Measurements from ENCODE around the gene SIK2. TPM values are rescaled to one million over a fixed set of nuclear protein-coding genes. Genes with fewer than 3 reads are reported as not detected.
A peak's percentile ranks its signal among the peaks of the same experiment; 100 is the strongest.
"Not testable (repeated sequence)": the region's sequence is repeated elsewhere in the genome, so short reads cannot be mapped to it uniquely, and the experiment has no call there.

Gene SIK2
- total and polyA plus RNA-seq, 9 of the 15 experiments (the other 6 are each of a cell fraction or from before 2014, with no cell fraction given): 0.74 to 11.6 (median 3.8) TPM

DNA sequence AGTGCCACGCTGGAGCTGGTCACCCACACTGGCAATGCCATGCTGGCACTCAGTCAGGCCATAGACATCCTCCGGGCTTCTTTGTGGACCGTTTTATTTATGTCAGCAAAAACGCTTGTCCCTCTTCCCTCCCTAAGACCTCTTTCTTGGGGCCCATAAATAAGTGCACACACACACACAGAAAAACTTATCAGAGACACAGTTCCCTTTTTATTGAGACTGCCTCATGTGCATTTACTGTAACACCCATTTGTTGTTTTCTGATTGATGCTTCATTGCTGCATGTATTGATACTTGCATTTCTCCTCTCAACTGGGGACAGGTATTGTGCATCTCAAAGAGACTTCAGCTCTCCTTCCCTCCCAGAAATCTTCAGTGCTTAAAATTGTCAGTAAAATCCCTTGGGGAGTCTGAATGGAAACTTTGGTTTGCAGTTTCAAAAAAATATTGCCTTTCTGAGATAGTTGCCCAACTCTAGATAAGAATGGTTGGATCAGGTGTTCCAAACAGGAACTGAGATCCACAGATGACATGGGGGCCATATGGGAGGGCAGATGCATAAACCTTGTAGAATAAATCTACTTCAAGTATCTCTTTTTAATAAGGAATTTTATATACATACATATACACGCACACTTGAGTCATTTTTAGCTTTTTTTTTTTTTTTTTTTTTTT, 113.0 kb downstream of the SIK2 start:
- H3K79me2 ChIP-seq (ENCODE audit: control insufficient read depth, insufficient read depth, low read length): no peaks in the 10 kb centered on the region
- H3K9ac ChIP-seq (ENCODE audit: insufficient read depth in 1 of 2, low read depth in 2 of 2, low read length in 2 of 2): no peak overlapping the region
- no peak overlapping the region for H2AFZ ChIP-seq (ENCODE audit: low read depth, low read length)
- H3K9me1 ChIP-seq (ENCODE audit: control insufficient read depth, insufficient read depth, low read length): no peaks in the 10 kb centered on the region
- H3K4me2 ChIP-seq (ENCODE audit: insufficient read depth, low read length): no peak overlapping the region
- CTCF ChIA-PET (ENCODE audit: low intra/inter-chr PET ratio): no interaction called here
- H3K27me3 ChIP-seq (ENCODE audit: control insufficient read depth in 2 of 2, insufficient read depth in 2 of 2, low read length in 2 of 2): no peaks in the 10 kb centered on the region
- BruUV-seq (replicated peaks): no TSS peak
- no peak for TF ChIP-seq CHD1 (IDR thresholded peaks at IDR 0.05; ENCODE audit: low read length)
- TF ChIP-seq ZNF274 (IDR thresholded peaks at IDR 0.05; ENCODE audit: borderline replicate concordance, low read depth, low read length): no peak
- TF ChIP-seq POLR2B (IDR thresholded peaks at IDR 0.05; ENCODE audit: low read depth, partially characterized antibody): no peak
- no peak for TF ChIP-seq MTA1 (IDR thresholded peaks at IDR 0.05; ENCODE audit: borderline replicate concordance)
- TF ChIP-seq, protein P1, sequence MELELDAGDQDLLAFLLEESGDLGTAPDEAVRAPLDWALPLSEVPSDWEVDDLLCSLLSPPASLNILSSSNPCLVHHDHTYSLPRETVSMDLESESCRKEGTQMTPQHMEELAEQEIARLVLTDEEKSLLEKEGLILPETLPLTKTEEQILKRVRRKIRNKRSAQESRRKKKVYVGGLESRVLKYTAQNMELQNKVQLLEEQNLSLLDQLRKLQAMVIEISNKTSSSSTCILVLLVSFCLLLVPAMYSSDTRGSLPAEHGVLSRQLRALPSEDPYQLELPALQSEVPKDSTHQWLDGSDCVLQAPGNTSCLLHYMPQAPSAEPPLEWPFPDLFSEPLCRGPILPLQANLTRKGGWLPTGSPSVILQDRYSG (tag; conservative IDR thresholded peaks at IDR 0.05; ENCODE audit: low read depth): no peak
- no peak for TF ChIP-seq CBX2 (IDR thresholded peaks at IDR 0.05; ENCODE audit: insufficient read depth, low read length, poor library complexity, severe bottlenecking)
- no peak for TF ChIP-seq RBBP5 (IDR thresholded peaks at IDR 0.05; ENCODE audit: borderline replicate concordance, insufficient read depth, low read length, poor library complexity, severe bottlenecking)
- TF ChIP-seq, protein P2, sequence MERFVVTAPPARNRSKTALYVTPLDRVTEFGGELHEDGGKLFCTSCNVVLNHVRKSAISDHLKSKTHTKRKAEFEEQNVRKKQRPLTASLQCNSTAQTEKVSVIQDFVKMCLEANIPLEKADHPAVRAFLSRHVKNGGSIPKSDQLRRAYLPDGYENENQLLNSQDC (CRISPR knock-in tag; IDR thresholded peaks at IDR 0.05): no peak
- peak; percentile 16; the same call in 1 of the 2 replicates for TF ChIP-seq C11orf30 (IDR thresholded peaks at IDR 0.05; ENCODE audit: low read depth)
- no peak for TF ChIP-seq ZNF707 (CRISPR knock-in tag; conservative IDR thresholded peaks at IDR 0.05)
- TF ChIP-seq ZNF444 (CRISPR knock-in tag; IDR thresholded peaks at IDR 0.05): no peak
- no peak for TF ChIP-seq FOSL1 (tag; conservative IDR thresholded peaks at IDR 0.05)
- no peak for TF ChIP-seq ZBTB8A (IDR thresholded peaks at IDR 0.05; ENCODE audit: partially characterized antibody)
- peak; percentile 29; the same call in 1 of the 2 replicates for TF ChIP-seq ZNF316 (IDR thresholded peaks at IDR 0.05)
- H3K9me3 ChIP-seq (replicated peaks; ENCODE audit: control insufficient read depth, insufficient read depth, low read depth, low read length): no peaks in the 10 kb centered on the region
- 67% methylated on average over 5 of the region's 5 CpGs for WGBS (ENCODE audit: insufficient coverage, low coverage, missing lambda C conversion rate)
- no peak overlapping the region for H3K4me3 ChIP-seq
- no peak for FAIRE-seq
- no peaks in the 10 kb centered on the region; a peak in 1 of 5 replicates for H3K4me1 ChIP-seq (replicated peaks in 1 of 2; ENCODE audit: control insufficient read depth in 2 of 2, insufficient read depth in 2 of 2, low read length in 2 of 2)
- no peak overlapping the region for H3K27ac ChIP-seq (ENCODE audit: extremely low read depth, low read depth, low read length)
- 0 out of 2 replicates have a peak, but pooled peaks cover 3% of the 10 kb centered on the region for H4K20me1 ChIP-seq (replicated peaks; ENCODE audit: control insufficient read depth, insufficient read depth, low read length)
- peaks cover 40% of the 10 kb centered on the region; the same call in 2 of the 3 replicates for H3K36me3 ChIP-seq (ENCODE audit: control insufficient read depth, insufficient read depth, low read length)
- in situ Hi-C loops (cut with MboI) (no loop called here), intact Hi-C loops (cut with micrococcal nuclease) (no loop called here)
- no peak for ATAC-seq
- no peak for DNase-seq (ENCODE audit: extremely low read depth in 1 of 4, low spot score in 3 of 4)
- POLR2A ChIA-PET: interaction anchor here (0.6 to 1.7 kb wide), 5 partner anchors 9 to 1012 kb away, joined by 3 to 5 read pairs (median 3); no protein-coding TSS in a partner anchor

- DNase-seq (ENCODE audit: extremely low read depth in 1 of 4, low spot score in 3 of 4); H3K9me1 ChIP-seq (ENCODE audit: control insufficient read depth, insufficient read depth, low read length); ATAC-seq; H3K4me2 ChIP-seq (ENCODE audit: insufficient read depth, low read length); H3K4me1 ChIP-seq (replicated peaks in 1 of 2; ENCODE audit: control insufficient read depth in 2 of 2, insufficient read depth in 2 of 2, low read length in 2 of 2); H3K79me2 ChIP-seq (ENCODE audit: control insufficient read depth, insufficient read depth, low read length); H3K27ac ChIP-seq (ENCODE audit: extremely low read depth, low read depth, low read length); BruUV-seq (replicated peaks); H3K9me3 ChIP-seq (replicated peaks; ENCODE audit: control insufficient read depth, insufficient read depth, low read depth, low read length); H2AFZ ChIP-seq (ENCODE audit: low read depth, low read length); FAIRE-seq; CTCF ChIA-PET (ENCODE audit: low intra/inter-chr PET ratio); H3K4me3 ChIP-seq; intact Hi-C loops (cut with micrococcal nuclease); in situ Hi-C loops (cut with MboI); H3K27me3 ChIP-seq (ENCODE audit: control insufficient read depth in 2 of 2, insufficient read depth in 2 of 2, low read length in 2 of 2); H4K20me1 ChIP-seq (replicated peaks; ENCODE audit: control insufficient read depth, insufficient read depth, low read length); H3K9ac ChIP-seq (ENCODE audit: insufficient read depth in 1 of 2, low read depth in 2 of 2, low read length in 2 of 2): not testable (repeated sequence)
- POLR2A ChIA-PET: interaction anchor here (0.6 kb wide), 1 partner anchor 1998 kb away, joined by 3 read pairs; no protein-coding TSS in a partner anchor
- H3K36me3 ChIP-seq (ENCODE audit: control insufficient read depth, insufficient read depth, low read length): peaks cover 56% of the 10 kb centered on the region; the same call in 2 of the 3 replicates
- 62% methylated on average over 3 of the region's 3 CpGs for WGBS (ENCODE audit: insufficient coverage, low coverage, missing lambda C conversion rate)
Measured at GRCh38 chr11:111717660-111718059, 115.4 kb downstream of the SIK2 start.
